NK-92 (cell line): Measurements from ENCODE around the gene SLC23A3.
"Not testable (repeated sequence)": the region's sequence is repeated elsewhere in the genome, so short reads cannot be mapped to it uniquely, and the experiment has no call there.

Experiments
- DNase-seq: peaks from one replicate; lab custom pipeline; 2025; ENCODE audit not compliant: unreplicated experiment; lab: John Stamatoyannopoulos, UW

SLC23A3 gene

GRCh38 chr2:219205165-219205538, 35.3 kb upstream of the SLC23A3 start:
- DNase-seq: no peak

GRCh38 chr2:219204425-219205164, 34.8 kb upstream of the SLC23A3 start:
- no peak for DNase-seq

GRCh38 chr2:219201331-219201730, 31.5 kb upstream of the SLC23A3 start:
- DNase-seq: not testable (repeated sequence)

- DNase-seq: not testable (repeated sequence)
Measured at GRCh38 chr2:219200502-219201326, 30.9 kb upstream of the SLC23A3 start.

GRCh38 chr2:219199470-219200211, 29.8 kb upstream of the SLC23A3 start:
- DNase-seq: no peak

GRCh38 chr2:219198974-219199373, 29.1 kb upstream of the SLC23A3 start:
- no peak for DNase-seq

GRCh38 chr2:219197388-219197787, 27.6 kb upstream of the SLC23A3 start:
- no peak for DNase-seq

- DNase-seq: no peak
Measured at GRCh38 chr2:219186754-219187456, 17.1 kb upstream of the SLC23A3 start.

- DNase-seq: no peak
Measured at GRCh38 chr2:219184121-219184520, 14.3 kb upstream of the SLC23A3 start.

GRCh38 chr2:219183151-219183772, 13.4 kb upstream of the SLC23A3 start:
- no peak for DNase-seq

GRCh38 chr2:219182331-219183150, 12.7 kb upstream of the SLC23A3 start:
- no peak for DNase-seq

GRCh38 chr2:219181531-219181930, 11.7 kb upstream of the SLC23A3 start:
- no peak for DNase-seq

- no peak for DNase-seq
Measured at GRCh38 chr2:219180961-219181360, 11.1 kb upstream of the SLC23A3 start.

GRCh38 chr2:219179601-219180465, 10.0 kb upstream of the SLC23A3 start:
- DNase-seq: no peak

- DNase-seq: no peak
Measured at GRCh38 chr2:219178377-219179175, 8.7 kb upstream of the SLC23A3 start.

- DNase-seq: peak; percentile 24
Measured at GRCh38 chr2:219177552-219178376, 7.9 kb upstream of the SLC23A3 start, which contains the start of gene RETREG2. Gene RETREG2, plus strand, starts transcription at chr2:219178275. Its CDS starts 78 bp downstream, at chr2:219178353.
